DMS 273 (cell line): ENCODE results near the gene OR52E2.

Source experiments
- DNase-seq: peaks from one replicate; lab custom pipeline; 2025; ENCODE audit not compliant: unreplicated experiment; lab: John Stamatoyannopoulos, UW

Gene OR52E2

DNA sequence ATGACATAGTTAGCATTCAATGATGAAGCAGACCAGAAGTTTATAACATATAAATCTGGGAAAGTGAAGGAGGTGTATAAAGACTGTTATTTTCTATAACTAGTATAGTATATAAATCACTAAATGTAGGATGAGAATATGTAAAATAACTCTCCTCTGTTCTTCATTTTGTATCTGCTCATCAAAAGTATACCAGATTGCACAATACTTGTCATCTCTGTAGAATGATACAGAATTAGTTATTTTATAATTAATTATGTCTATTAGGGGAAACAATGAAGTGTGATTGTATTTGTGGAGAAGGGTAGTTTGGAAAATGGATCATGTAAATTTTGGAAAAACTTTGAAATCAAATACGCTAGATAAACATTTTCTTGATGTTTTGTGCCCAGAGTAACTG lies 46.4 kb downstream of the OR52E2 start:
- DNase-seq, result no peak

DNA sequence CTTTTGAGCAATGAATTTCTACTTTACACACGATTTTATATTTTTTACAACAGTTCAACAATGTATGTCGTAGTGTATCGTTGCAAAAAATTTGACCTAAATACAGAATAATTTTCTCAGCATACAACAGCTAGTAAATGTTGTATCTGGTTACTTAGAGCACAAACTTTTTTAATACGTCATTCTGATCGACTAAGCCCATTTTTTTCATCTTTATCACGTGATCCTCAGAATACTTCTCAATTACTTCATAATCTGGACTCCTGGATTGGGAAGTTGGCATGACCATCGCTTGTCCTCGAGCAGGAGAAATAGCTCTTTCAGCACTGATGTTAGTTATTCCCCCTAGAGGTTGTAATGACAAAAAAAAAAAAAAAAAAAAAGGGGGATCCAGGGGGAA lies 48.2 kb downstream of the OR52E2 start:
- DNase-seq, result no peak
